Hematopoietic multipotent progenitor cell (in vitro differentiated cells): ENCODE measurements around the gene CADM1. TPM values are rescaled to one million over a fixed set of nuclear protein-coding genes. Genes with fewer than 3 reads are reported as not detected.
"Not testable (repeated sequence)": the region's sequence is repeated elsewhere in the genome, so short reads cannot be mapped to it uniquely, and the experiment has no call there.

Experiments
- DNase-seq, 3 donors: peaks; one replicate each; pipeline ENCODE4 v3.0.0-alpha.2; 2011 to 2015; ENCODE audit warnings: low read depth in 2 of 3, low spot score in 2 of 3
- total RNA-seq: library from RNA; depleted of rRNA; stranded (reverse); fragments of >200 nt; gene quantifications from one replicate; pipeline ENCODE4 v1.2.3, GENCODE V29; 2012

The CADM1 gene
- total RNA-seq, 1 donor = under 0.01 TPM

GRCh38 chr11:115481528-115481927 lies 22.7 kb downstream of the CADM1 start:
- no peak for DNase-seq

- DNase-seq = no peak
Measured at GRCh38 chr11:115480611-115481010, 23.6 kb downstream of the CADM1 start.

- no peak for DNase-seq
Measured at GRCh38 chr11:115477410-115477809, 26.8 kb downstream of the CADM1 start.

GRCh38 chr11:115476463-115477286 lies 27.5 kb downstream of the CADM1 start:
- no peak for DNase-seq

GRCh38 chr11:115475564-115475963 lies 28.7 kb downstream of the CADM1 start:
- DNase-seq = no peak

- not testable (repeated sequence) for DNase-seq
Measured at GRCh38 chr11:115474306-115474705, 29.9 kb downstream of the CADM1 start.

- DNase-seq = no peak
Measured at GRCh38 chr11:115473167-115473566, 31.0 kb downstream of the CADM1 start.

GRCh38 chr11:115471367-115471766 lies 32.8 kb downstream of the CADM1 start:
- no peak for DNase-seq

- no peak for DNase-seq
Measured at GRCh38 chr11:115470928-115471327, 33.3 kb downstream of the CADM1 start.

- no peak for DNase-seq
Measured at GRCh38 chr11:115469361-115469760, 34.9 kb downstream of the CADM1 start.

GRCh38 chr11:115466122-115466521 lies 38.1 kb downstream of the CADM1 start:
- no peak for DNase-seq

- no peak for DNase-seq
Measured at GRCh38 chr11:115464269-115464668, 39.9 kb downstream of the CADM1 start.

- no peak for DNase-seq
Measured at GRCh38 chr11:115463606-115464005, 40.6 kb downstream of the CADM1 start.

GRCh38 chr11:115462757-115463156 lies 41.5 kb downstream of the CADM1 start:
- no peak for DNase-seq

- no peak for DNase-seq
Measured at GRCh38 chr11:115462004-115462541, 42.1 kb downstream of the CADM1 start.

GRCh38 chr11:115460512-115460911 lies 43.7 kb downstream of the CADM1 start:
- no peak for DNase-seq

- no peak for DNase-seq
Measured at GRCh38 chr11:115459563-115459962, 44.7 kb downstream of the CADM1 start.

- no peak for DNase-seq
Measured at GRCh38 chr11:115458877-115459276, 45.3 kb downstream of the CADM1 start.

GRCh38 chr11:115456019-115456418 lies 48.2 kb downstream of the CADM1 start:
- DNase-seq = no peak

- no peak for DNase-seq
Measured at GRCh38 chr11:115455613-115456012, 48.6 kb downstream of the CADM1 start.

- DNase-seq = no peak
Measured at GRCh38 chr11:115454525-115454924, 49.7 kb downstream of the CADM1 start.

- DNase-seq = no peak
Measured at GRCh38 chr11:115453693-115454490, 50.3 kb downstream of the CADM1 start.
